HK-2 (cell line): ENCODE data around the gene SLC45A2.
"Not testable (repeated sequence)": the region's sequence is repeated elsewhere in the genome, so short reads cannot be mapped to it uniquely, and the experiment has no call there.

ENCODE experiments used
- DNase-seq: peaks from one replicate; pipeline ENCODE4 v3.0.0-alpha.2; 2018; ENCODE audit not compliant: unreplicated experiment

SLC45A2 gene

DNA sequence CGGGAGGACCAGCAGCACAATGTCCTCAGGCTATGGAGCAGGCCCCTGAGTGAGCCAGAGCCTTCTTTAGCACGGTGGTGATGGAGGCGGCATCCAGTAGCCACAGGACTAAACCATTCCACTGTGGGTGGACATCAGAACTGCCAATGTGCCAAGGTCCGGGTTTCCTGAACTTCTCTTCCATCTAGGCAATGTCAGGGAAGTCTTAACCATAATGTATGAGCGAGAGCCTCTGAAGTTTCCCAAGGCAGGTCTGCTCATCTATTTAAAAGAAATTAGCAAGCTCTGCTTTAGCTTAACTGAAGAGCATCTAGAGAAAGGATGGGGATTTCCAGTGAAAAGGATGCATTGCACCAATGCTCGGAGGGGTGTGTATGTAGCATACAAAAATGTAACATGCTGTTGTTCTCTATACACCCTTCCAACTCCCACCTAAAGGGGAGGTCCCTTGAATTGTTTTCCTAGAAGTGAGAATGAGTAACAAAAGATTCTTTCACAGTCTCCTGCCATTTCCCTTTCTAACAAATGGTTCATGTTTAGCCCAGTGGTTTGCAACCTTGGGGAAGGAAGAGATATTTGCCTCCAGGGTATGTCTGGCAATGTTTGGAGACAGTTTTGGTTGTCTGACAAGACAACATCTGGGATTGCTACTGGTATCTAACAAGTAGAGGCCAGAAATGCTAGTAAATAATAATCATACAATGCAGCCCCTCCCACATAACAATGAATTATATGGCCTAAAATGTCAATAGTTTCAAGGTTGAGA lies 54.4 kb downstream of the SLC45A2 start:
- no peak for DNase-seq

GRCh38 chr5:33928283-33928682 lies 56.2 kb downstream of the SLC45A2 start:
- no peak for DNase-seq

GRCh38 chr5:33927685-33928084 lies 56.8 kb downstream of the SLC45A2 start:
- DNase-seq = no peak

GRCh38 chr5:33925278-33925677 lies 59.2 kb downstream of the SLC45A2 start:
- DNase-seq = no peak

- DNase-seq = no peak
Observed at GRCh38 chr5:33921002-33921401, 63.5 kb downstream of the SLC45A2 start.

DNA sequence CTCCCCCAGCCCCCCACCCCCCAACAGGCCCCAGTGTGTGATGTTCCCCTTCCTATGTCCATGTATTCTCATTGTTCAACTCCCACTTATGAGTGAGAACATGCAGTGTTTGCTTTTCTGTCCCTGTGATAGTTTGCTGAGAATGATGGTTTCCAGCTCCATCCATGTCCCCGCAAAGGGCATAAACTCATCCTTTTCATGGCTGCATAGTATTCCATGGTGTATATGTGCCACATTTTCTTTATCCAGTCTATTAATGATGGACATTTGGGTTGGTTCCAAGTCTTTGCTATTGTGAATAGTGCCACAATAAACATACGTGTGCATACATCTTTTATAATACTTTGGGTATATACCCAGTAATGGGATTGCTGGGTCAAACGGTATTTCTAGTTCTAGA lies 69.6 kb downstream of the SLC45A2 start:
- DNase-seq = not testable (repeated sequence)

GRCh38 chr5:33906248-33906647 lies 78.2 kb downstream of the SLC45A2 start:
- DNase-seq = not testable (repeated sequence)

GRCh38 chr5:33905381-33905780 lies 79.1 kb downstream of the SLC45A2 start:
- DNase-seq = no peak

- DNase-seq = no peak
Observed at GRCh38 chr5:33903118-33903517, 81.4 kb downstream of the SLC45A2 start.

DNA sequence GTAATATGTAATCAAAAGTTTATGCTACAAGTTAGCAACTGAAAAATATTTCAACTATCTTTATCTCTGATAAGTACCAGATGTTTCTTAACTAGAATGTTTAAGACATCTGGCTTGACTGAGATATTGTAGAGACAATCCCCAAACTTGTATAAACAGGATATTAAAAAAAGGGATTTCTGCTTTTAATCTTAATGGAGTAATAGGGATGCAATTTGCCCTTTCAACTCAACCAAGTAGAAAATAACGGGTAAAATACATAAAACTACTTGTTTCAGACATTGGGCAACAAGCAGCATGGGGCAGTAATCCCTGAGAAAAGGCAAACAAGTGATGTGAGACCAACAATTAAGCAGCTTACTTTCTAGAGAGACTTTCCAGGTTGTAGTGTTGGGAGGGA lies 83.3 kb downstream of the SLC45A2 start:
- DNase-seq = no peak
